ENCODE results near the gene ORAI3.

GRCh38 chr16:30914830-30915229, 34.0 kb upstream of the ORAI3 start:
- no peak for TF ChIP-seq GATA2 (IDR thresholded peaks at IDR 0.05; ENCODE audit: low read depth, low read length)
- TF ChIP-seq GATA3 (IDR thresholded peaks at IDR 0.05; ENCODE audit: low read depth, low read length): no peak

All from SH-SY5Y (cell line).